KBM-7 (cell line): ENCODE measurements around the gene ABCB11.
"Not testable (repeated sequence)": the region's sequence is repeated elsewhere in the genome, so short reads cannot be mapped to it uniquely, and the experiment has no call there.

Experiments
- DNase-seq: peaks from one replicate; pipeline ENCODE4 v3.0.0-alpha.2; 2015
- in situ Hi-C: fragments of 300-500 bp; cut with MboI; formaldehyde crosslinking; loops from 2 replicates; pipeline ENCODE4 v1.14.3; 2020; ENCODE audit warnings: low sequenced_read_pairs, low pct_unique_long_range_greater_than_20kb, mixed read lengths

Gene ABCB11

GRCh38 chr2:168913495-168913894 is 117.6 kb downstream of the ABCB11 start:
- DNase-seq: no peak
- in situ Hi-C loops: loop anchor here (25.0 kb wide), 2 partner anchors 126 to 576 kb away; no protein-coding TSS in a partner anchor

- in situ Hi-C loops: loop anchor here (25.0 kb wide), 2 partner anchors 126 to 576 kb away; no protein-coding TSS in a partner anchor
- peak; percentile 28 for DNase-seq
Measured at GRCh38 chr2:168912901-168913369, 118.2 kb downstream of the ABCB11 start.

- in situ Hi-C loops: loop anchor here (25.0 kb wide), 2 partner anchors 125 to 575 kb away; no protein-coding TSS in a partner anchor
- DNase-seq: peak; percentile 30
Measured at GRCh38 chr2:168912466-168912865, 118.7 kb downstream of the ABCB11 start.

GRCh38 chr2:168910330-168910729 is 120.8 kb downstream of the ABCB11 start:
- in situ Hi-C loops: loop anchor here (25.0 kb wide), 2 partner anchors 123 to 573 kb away; no protein-coding TSS in a partner anchor
- no peak for DNase-seq

- in situ Hi-C loops: loop anchor here (25.0 kb wide), 2 partner anchors 121 to 571 kb away; no protein-coding TSS in a partner anchor
- no peak for DNase-seq
Measured at GRCh38 chr2:168907940-168908662, 123.0 kb downstream of the ABCB11 start.

GRCh38 chr2:168904358-168904757 is 126.8 kb downstream of the ABCB11 start:
- in situ Hi-C loops: loop anchor here (25.0 kb wide), 2 partner anchors 117 to 567 kb away; no protein-coding TSS in a partner anchor
- DNase-seq: no peak

GRCh38 chr2:168903888-168904287 is 127.2 kb downstream of the ABCB11 start:
- in situ Hi-C loops: loop anchor here (25.0 kb wide), 2 partner anchors 117 to 567 kb away; no protein-coding TSS in a partner anchor
- DNase-seq: no peak

- no peak for DNase-seq
- in situ Hi-C loops: loop anchor here (25.0 kb wide), 2 partner anchors 114 to 564 kb away; no protein-coding TSS in a partner anchor
Measured at GRCh38 chr2:168901003-168901402, 130.1 kb downstream of the ABCB11 start, which contains the start of gene G6PC2. Gene G6PC2 (plus strand): TSS chr2:168901291. CDS start chr2:168901332, 41 bp downstream.

GRCh38 chr2:168897449-168897848 is 133.7 kb downstream of the ABCB11 start:
- in situ Hi-C loops: no loop called here

GRCh38 chr2:168896783-168897182 is 134.3 kb downstream of the ABCB11 start:
- in situ Hi-C loops: no loop called here
- peak; percentile 68 for DNase-seq

More at GRCh38 chr2:168897449-168897848, 133.7 kb downstream of the ABCB11 start:
- DNase-seq: no peak

- DNase-seq: no peak
- in situ Hi-C loops: no loop called here
Measured at GRCh38 chr2:168895771-168896170, 135.4 kb downstream of the ABCB11 start.

GRCh38 chr2:168894720-168895119 is 136.4 kb downstream of the ABCB11 start:
- DNase-seq: no peak
- in situ Hi-C loops: no loop called here

- in situ Hi-C loops: no loop called here
- DNase-seq: no peak
Measured at GRCh38 chr2:168894101-168894500, 137.0 kb downstream of the ABCB11 start.

- in situ Hi-C loops: no loop called here
- no peak for DNase-seq
Measured at GRCh38 chr2:168892327-168892726, 138.8 kb downstream of the ABCB11 start.

- in situ Hi-C loops: no loop called here
- peak; percentile 94 for DNase-seq
Measured at GRCh38 chr2:168890006-168890782, 140.9 kb downstream of the ABCB11 start, which contains the start of gene SPC25. Gene SPC25 (minus strand): TSS chr2:168890430. CDS start chr2:168889519, 911 bp downstream.

GRCh38 chr2:168889635-168890005 is 141.5 kb downstream of the ABCB11 start:
- in situ Hi-C loops: no loop called here
- DNase-seq: no peak

GRCh38 chr2:168884975-168885374 is 146.1 kb downstream of the ABCB11 start:
- DNase-seq: no peak
- in situ Hi-C loops: no loop called here

GRCh38 chr2:168882163-168882562 is 149.0 kb downstream of the ABCB11 start:
- in situ Hi-C loops, DNase-seq: not testable (repeated sequence)

- in situ Hi-C loops: no loop called here
- DNase-seq: no peak
Measured at GRCh38 chr2:168874368-168875054, 156.6 kb downstream of the ABCB11 start.
